Measurements from ENCODE around the gene MAPK8.
A peak's percentile ranks its signal among the peaks of the same experiment; 100 is the strongest.
"Not testable (repeated sequence)": the region's sequence is repeated elsewhere in the genome, so short reads cannot be mapped to it uniquely, and the experiment has no call there.

MAPK8 gene

GRCh38 chr10:48306265-48306869 is at the start of gene MAPK8:
MAPK8 (plus strand) TSS chr10:48306677; CDS start chr10:48401661, 94,984 bp downstream.
- DNase-seq, result peak; percentile 97

DNA sequence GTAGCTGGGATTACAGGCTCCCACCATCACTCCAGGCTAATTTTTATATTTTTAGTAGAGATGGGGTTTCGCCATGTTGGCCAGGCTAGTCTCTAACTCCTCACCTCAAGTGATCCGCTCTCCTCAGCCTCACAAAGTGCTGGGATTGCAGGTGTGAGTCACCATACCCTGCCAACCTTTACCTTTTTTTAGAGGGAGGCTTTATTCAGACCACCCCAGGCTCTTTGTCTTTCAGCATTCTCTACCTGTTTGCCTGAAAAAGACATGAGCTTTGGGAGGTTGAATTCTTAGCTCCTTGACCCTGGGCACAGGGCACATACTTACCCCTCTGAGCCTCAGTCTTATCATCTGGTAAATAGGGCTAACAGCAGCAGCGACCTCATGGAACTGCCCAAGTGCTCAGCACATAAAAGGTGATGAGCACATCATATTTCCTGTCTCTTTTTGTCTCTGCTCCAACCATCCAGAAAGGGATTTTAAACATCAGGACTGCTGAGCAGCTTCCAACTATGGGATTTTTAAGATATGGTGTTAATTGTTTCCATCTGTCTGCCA is 49.0 kb upstream of the MAPK8 start:
- DNase-seq, result peak; percentile 4

GRCh38 chr10:48258105-48258504 is 48.4 kb upstream of the MAPK8 start:
- peak; percentile 7 for DNase-seq

DNA sequence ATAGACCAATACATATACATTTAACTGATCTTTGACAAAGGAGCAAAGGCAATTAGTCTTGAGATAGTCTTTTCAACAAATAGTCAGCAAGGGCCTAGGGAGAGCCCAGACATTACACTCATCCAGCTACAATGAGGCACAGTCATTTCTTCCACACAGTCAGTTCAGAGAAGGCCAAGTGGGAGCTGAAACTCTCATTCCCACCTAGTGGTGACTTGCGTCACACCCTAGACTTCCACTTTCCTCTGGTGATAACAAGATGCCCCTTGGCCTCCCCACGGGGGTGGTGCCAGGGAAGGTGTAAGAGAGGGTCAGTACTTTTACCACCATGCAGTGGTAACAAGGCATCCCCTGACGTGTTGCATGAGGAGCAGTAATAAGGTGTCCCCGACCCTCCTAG is 39.9 kb upstream of the MAPK8 start:
- DNase-seq, result no peak

- DNase-seq, result no peak
Observed at GRCh38 chr10:48271047-48271730, 35.3 kb upstream of the MAPK8 start.

DNA sequence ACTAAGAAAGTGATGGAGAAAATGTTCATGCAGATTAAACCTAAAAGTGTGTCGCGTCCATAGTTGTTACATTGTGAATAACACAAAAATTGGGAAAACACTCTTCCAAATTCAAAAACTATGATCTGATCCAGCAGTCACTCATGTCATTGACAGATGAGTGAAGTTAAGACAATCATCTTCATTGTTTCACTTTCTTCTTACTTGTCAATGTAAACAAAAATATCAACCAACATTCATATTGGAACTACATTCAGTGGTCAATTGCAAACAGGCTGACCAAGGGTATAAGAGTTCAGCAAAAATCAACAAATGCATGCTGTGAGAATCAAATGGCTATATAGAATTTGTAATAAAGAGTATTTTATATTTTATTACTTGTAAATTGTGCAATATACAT is 33.8 kb upstream of the MAPK8 start:
- DNase-seq, result no peak

DNA sequence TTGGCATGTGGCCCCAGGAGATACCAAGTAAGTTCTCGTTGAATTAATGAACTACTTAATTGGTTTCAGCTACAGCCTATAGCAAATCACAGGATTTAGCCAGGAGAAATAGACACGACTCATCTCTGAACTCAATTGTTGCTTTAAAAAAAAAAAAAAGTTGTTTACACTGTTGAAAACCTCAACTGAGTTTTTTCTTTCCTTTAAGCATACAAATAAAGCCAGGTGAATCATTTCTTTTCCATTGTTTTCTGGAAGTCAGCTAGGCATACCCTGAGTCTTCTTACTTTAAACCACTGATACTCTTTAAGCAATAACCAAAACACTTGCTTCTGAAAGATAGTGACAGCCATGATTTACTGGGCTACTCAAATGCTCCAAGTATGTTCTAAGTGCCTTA is 32.7 kb upstream of the MAPK8 start:
- no peak for DNase-seq

DNA sequence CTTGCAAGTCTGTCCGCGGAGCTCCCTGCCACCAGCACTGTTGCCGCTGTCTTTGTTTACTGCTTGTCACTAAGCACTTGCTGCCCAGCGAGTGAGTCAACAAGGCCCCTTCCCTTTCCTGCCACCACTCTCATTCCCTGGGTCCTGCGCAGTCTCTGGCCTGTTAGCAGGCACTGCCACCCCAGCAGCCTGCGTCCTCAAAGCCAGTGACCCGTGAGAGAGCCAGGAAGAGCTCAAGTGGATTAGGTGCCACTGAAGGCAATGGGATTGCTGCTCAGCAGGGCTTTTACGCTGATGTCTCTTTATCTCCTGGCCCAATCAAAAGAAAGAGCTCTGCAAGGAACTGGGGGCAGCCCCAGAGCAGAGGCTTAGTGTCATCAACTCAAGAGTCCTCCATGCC is 31.8 kb upstream of the MAPK8 start, which contains the start of gene FRMPD2:
Gene FRMPD2 (minus strand): TSS at position 61 of the 400 bp plus-strand sequence. CDS start 129 bp downstream, outside the sequence.
- no peak for DNase-seq

- DNase-seq, result no peak
Observed at GRCh38 chr10:48277093-48277492, 29.4 kb upstream of the MAPK8 start.

DNA sequence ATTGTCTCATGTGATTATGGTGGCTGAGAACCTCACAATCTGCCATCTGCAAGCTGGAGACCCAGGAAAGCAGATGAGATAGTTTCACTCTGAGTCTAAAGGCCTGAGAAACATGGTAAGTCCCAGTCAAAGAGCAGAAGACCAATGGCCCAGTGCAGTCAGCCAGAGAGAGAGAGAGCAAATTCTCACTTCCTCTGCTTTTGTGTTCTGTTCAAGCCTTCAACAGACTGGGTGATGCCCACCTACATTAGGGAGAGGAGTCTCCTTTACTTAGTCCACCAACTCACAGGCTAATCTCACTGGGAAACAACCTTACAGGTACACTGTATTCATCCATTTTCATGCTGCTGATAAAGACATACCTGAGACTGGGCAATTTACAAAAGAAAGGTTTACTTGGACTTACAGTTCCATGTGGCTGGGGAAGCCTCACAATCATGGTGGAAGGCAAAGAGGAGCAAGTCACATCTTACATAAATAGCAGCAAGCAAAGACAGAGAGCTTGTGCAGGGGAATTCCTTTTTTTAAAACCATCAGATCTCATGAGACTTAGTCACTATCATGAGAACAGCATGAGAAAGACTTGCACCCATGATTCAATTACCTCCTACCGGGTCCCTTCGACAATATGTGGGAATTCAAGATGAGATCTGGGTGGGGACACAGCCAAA is 27.3 kb upstream of the MAPK8 start:
- no peak for DNase-seq

DNA sequence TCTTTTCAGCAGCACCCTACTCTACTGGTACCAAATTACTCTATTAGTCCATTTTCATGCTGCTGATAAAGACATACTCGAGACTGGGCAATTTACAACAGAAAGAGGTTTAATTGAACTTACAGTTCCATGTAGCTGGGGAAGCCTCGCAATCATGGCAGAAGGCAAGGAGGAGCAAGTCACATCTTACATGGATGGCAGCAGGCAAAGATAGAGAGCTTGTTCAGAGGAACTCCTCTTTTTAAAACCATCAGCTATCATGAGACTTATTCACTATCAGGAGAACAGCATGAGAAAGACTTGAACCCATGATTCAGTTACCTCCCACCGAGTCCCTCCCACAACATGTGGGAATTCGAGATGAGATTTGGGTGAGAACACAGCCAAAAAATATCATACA is 24.8 kb upstream of the MAPK8 start:
- DNase-seq, result not testable (repeated sequence)

- DNase-seq, result no peak
Observed at GRCh38 chr10:48282829-48283228, 23.6 kb upstream of the MAPK8 start.

DNA sequence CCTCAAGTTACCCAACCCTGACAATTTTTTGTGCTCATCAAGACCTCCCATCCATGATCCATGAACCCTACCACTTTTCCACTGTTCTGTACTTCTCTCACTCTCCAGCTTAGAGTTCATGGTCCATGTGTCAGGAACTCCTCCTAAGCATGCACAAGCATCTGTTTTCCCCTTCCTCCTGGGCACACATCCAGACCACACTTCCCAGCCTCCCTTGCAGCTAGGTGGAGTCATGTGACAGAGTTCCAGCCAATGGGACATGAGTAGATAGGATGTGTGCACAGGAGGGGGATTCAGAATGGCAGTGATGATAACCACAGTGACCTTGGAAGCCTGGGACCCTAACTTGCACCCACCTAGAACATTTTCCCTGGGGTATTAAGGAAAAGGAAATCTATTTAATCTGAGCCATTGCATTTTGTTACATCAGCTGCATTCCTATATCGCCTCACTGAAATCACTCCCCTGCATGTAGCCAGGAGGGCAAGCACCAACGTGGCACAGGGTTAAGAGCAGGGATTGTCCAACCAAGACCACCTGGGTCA is 22.4 kb upstream of the MAPK8 start:
- DNase-seq, result no peak

- no peak for DNase-seq
Observed at GRCh38 chr10:48284811-48285210, 21.7 kb upstream of the MAPK8 start.

- DNase-seq, result no peak
Observed at GRCh38 chr10:48285710-48286109, 20.8 kb upstream of the MAPK8 start.

GRCh38 chr10:48286356-48286755 is 20.1 kb upstream of the MAPK8 start:
- no peak for DNase-seq

DNA sequence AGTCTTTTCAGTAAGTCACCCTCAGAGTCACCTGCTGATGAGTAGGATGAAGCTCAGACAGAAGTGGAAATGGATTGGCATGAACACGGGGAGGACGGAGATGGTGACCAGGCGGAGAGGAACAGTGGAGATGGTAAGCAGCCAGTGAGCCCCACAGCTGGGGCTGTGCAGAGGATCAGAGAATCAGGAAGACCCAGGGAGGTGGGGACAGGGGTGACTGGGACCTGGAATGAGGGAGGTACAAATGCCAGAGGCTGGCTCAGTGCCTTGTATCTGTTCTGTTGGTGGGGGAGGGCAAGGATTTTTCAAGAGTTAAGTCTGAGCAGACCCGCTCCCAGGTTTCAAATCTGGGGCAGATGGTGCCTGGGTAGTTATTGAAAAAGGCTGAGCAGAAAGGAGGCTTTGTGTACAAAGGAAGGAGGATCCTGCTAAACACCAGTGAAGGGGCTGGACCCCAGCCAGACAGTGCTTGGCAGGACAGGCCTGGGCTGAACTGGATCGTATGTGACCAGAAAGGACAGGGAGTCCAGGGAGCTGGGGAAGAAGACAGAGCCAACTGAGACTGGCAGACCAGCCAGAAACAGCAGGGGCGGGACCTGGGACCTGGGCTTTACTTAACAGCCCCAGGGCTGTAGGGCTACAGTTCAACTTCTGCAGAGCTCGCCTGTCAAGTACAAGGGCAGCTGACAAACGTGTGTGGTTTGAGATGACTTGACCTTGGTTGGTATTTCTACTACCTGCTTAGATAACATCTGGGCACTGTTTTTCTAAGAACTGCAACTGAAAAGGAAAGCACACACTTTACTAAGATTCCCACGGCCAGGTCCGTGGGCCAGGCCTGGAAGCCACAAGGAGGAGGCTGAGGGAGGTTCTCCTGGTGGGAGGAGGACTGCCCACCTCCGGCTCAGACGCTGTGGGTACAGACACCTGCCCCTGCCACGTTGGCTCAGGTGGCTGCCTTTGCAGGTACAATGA is 18.8 kb upstream of the MAPK8 start:
- DNase-seq, result no peak

DNA sequence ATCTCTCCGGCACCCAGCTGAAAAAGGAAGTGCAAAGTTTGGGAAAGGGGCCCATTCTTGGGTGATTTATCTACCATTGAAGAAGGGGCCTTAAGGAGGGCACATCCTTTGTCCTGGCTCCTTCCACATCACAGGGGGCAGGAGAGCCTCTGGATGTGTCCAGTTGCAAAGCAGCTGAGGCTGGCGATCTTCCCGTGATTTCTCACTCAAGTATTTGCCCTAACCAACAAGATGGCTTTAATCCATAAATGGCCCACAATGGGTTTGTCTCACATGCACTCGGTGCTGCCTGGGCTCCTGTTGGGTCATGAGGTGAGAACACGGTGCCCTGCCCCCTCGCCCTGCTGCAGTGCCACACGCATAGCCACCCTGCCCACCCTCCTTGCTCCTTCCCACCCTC is 17.8 kb upstream of the MAPK8 start:
- DNase-seq, result no peak

GRCh38 chr10:48289501-48290238 is 16.8 kb upstream of the MAPK8 start:
- peak; percentile 75 for DNase-seq

DNA sequence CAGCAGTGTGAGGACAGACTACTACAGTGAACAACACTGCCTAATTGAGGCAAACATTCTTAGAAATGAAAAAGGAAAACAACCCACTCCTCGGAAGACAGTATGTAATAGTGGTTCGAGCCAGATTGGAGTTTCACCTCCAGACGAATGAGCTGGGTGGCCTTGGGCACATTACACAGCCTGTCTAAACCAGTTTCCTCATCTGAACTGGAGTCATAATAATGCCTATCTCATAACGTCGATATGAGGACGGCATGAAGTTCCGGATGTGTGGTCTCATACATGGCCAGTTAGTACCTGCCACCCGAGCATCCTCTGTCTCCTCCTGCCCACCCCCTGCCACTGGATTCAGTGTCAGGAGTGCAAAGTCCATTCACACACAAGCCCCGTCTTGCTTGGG is 16.2 kb upstream of the MAPK8 start:
- no peak for DNase-seq

- no peak for DNase-seq
Observed at GRCh38 chr10:48291190-48291589, 15.3 kb upstream of the MAPK8 start.

GRCh38 chr10:48292616-48293015 is 13.9 kb upstream of the MAPK8 start:
- DNase-seq, result no peak
